Stimulated activated CD4-positive, alpha-beta T cell treated with anti-CD3 and anti-CD28 coated beads, Interleukin-12 subunit alpha, Interleukin-12 subunit beta, amount 100 ng/mL, for 24 hours (primary cell): ENCODE measurements around the gene ANO10.

Source experiments
- DNase-seq, 2 experiments: peaks; one replicate each; pipeline ENCODE4 v3.0.0-alpha.2; 2020; ENCODE audit warnings: low read depth in 2 of 2

The ANO10 gene

DNA sequence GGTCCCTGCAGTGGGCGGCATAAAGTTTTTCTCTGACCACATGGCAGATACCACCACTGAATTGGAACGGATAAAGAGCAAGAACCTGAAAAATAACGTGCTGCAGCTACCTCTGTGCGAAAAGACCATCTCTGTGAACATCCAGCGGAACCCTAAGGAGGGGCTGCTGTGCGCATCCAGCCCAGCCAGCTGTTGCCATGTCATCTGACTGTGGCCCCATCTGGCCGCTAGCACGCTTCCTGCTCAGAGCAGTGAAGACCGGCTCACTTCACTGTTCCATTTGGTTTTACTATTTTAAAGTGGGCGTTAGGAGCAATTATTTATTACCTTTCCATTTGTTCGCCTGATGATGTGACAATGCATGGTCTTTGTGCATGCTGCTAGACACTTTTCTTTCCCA, 273.5 kb downstream of the ANO10 start:
- DNase-seq, result no peak

DNA sequence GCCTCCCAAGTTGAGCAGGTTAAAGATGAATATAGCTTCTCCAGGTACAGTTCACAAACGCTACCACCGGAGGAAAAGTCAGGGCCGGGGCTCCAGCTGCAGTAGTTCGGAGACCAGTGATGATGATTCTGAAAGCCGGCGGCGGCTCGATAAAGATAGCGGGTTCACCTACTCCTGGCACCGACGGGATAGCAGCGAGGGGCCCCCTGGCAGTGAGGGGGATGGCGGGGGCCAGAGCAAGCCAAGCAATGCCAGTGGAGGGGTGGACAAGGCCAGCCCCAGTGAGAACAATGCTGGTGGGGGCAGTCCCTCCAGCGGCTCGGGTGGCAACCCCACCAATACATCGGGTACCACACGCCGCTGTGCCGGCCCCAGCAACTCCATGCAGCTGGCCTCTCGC, 274.0 kb downstream of the ANO10 start:
- DNase-seq, result no peak

- no peak for DNase-seq
Observed at GRCh38 chr3:43346978-43347749, 274.6 kb downstream of the ANO10 start.

GRCh38 chr3:43345877-43346276, 275.9 kb downstream of the ANO10 start:
- DNase-seq, result no peak

DNA sequence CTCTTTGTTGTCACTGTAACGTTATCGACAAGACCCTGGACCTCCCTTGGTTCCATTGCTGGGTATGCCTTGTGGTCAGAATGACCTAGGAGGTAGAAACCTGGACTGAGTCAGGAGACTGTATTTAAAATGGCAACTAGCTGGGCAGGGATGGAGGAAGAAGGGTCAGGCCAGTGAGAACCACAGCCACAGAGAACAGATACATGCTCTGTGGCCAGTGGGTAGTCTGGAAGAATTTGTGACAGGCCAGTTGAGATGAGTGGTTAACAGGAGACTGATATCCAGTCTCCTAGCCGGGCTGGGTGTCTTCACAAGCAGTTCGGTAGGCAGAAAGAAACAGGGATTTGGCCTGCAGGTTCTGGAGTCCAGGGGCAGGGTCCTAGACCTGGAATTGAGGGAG, 276.6 kb downstream of the ANO10 start:
- DNase-seq, result no peak

DNA sequence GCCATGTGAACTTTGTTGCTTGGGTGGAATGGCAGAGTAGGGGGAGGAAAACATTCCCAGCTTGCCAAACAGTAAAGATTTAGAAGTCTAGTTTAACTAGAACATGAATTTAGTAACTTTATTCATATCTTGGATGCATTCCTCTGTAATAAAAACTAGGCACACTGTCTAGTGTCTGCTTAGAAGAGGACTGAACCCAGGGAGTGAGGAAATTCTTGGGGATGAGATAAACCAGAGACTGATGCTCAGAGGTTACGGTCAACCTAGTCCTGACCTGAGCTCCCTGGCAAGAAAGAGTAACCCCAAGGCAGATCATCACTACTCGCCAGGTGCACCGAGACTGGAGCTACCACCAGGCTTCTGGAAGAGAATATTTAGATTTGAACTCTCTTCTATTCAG, 277.3 kb downstream of the ANO10 start:
- DNase-seq, result no peak

- DNase-seq, result no peak
Observed at GRCh38 chr3:43343815-43344214, 278.0 kb downstream of the ANO10 start.

DNA sequence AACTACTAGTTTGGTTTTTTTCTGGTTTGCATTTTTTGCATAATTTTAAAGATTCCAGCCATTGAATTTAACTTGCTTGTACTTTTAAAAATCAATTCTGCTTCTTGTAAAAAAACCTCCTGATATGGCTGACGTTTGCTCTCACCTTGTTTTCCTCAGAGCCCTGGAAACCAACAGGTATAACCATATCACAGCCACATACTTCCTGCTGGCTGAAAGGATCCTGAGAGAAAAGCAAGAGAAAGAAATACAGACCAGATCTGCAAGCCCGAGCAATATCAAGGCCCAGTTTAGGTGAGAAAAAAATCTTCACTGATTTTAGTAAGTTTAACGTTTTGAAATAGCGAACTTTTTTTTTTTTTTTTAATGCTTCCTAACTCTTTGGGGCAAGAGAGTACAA, 278.6 kb downstream of the ANO10 start:
- no peak for DNase-seq

- DNase-seq, result no peak
Observed at GRCh38 chr3:43341788-43342187, 280.0 kb downstream of the ANO10 start.

DNA sequence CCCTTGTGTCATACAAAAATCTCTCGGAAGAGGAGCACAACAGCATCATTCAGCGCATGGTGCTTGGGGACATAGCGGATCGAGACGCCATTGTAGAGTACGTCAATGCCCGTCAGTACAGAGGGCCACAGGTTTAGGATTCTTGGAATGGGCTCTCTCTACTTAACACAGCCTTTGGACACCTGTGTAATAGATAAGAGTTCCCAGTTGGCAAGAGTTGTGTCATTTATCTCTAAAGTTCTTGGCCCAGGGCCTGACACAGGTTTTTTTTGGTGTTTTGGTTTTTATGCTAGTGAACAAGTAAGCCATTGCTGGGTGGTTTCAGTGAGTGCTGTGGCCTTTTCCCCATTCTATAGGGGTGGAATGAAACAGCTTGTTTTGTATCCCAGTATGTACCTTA, 281.4 kb downstream of the ANO10 start:
- DNase-seq, result no peak

- no peak for DNase-seq
Observed at GRCh38 chr3:43338295-43338694, 283.5 kb downstream of the ANO10 start.

GRCh38 chr3:43335799-43336198, 286.0 kb downstream of the ANO10 start:
- DNase-seq, result no peak

GRCh38 chr3:43334976-43335375, 286.8 kb downstream of the ANO10 start:
- DNase-seq, result no peak

GRCh38 chr3:43331381-43331780, 290.4 kb downstream of the ANO10 start:
- DNase-seq, result no peak

DNA sequence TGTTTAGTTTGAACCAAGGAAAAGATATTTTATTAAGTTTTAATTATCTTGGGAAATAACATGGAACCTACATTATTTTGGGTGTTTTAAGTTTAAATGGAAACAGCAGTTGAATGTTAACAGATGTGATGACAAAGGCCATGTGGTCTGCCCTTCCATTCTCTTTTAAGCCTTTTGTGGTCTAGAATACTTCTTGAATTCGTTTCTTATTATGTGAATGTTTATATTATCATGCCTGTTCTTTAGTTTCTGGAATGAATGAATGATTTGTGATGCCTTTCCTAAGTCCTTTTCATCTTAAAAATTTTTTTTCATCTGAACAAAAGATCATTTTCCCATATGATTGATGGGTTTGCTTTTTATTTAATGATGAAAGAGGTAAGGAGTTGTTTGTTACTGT, 290.8 kb downstream of the ANO10 start:
- DNase-seq, result no peak

- no peak for DNase-seq
Observed at GRCh38 chr3:43328653-43329052, 293.2 kb downstream of the ANO10 start.

DNA sequence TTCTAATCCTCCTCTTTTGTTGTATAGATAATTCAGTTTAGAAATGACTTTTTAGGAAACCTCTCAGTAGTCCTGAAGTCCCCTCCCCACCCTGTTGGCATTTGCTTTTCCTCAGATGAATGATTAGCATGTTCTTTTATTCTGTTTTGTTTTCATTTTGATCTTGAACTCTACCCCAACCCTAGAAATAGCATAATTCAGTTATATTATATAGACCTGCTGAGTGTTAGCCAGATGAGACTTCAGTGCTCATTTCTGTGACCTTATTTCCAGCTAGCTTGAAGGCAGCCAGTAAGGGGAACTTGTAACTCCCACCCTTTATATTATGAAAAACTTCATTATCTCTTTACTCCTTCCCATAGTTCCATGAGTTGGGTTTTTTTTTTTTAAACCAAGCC, 294.2 kb downstream of the ANO10 start:
- DNase-seq, result no peak

DNA sequence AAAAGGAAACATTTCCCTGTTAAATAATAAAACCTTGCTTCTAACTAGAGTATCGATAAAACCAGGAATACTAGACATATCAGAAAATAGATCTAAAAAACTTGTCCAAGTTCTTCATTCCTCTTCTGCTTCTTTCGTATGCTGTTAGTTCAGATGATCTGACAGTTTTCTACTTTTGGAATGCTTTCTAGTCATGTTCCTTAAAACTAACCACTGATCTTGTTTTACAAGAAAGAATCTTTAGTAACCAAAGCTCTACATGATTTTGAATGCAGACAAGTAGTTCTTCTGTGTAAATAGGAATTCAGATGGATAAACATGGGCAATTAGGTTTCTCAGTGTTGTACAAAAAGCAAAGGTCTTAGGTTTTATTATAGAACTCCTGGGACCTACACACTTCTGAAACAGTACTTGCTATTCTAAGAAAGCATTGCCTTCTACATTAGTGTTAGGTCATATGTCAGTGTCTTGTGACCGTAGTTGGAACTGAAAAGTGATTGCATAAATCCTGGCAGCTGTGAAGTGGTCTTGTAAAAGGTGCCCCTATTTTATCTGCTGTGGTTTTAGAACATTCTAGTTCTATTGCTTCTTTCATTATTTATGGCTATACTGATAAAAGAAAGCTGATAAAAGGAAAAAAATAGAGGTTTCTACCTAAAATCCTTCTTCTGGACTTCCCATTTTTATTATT, 294.8 kb downstream of the ANO10 start:
- no peak for DNase-seq

GRCh38 chr3:43323541-43323940, 298.3 kb downstream of the ANO10 start:
- no peak for DNase-seq

GRCh38 chr3:43320288-43320687, 301.5 kb downstream of the ANO10 start:
- DNase-seq, result no peak

DNA sequence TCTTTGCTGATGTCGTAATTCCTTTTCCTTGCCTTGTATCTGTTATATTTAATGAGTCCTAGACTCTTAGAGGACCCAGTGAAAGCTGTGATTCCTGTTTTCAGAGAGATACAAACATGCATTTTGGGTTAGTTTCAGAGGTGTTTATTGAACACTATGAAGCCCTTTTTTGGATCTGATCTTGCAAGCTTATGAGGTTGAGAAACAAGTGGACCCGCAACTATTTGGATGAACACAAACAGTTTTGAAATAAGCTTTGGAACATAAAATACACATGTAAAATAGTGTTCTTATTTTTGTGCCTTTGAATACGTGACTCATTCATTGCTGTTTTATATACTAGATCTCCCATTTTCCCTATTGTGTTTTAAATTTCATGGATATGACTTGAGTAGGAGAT, 302.0 kb downstream of the ANO10 start:
- no peak for DNase-seq

GRCh38 chr3:43319376-43319775, 302.4 kb downstream of the ANO10 start:
- DNase-seq, result no peak

DNA sequence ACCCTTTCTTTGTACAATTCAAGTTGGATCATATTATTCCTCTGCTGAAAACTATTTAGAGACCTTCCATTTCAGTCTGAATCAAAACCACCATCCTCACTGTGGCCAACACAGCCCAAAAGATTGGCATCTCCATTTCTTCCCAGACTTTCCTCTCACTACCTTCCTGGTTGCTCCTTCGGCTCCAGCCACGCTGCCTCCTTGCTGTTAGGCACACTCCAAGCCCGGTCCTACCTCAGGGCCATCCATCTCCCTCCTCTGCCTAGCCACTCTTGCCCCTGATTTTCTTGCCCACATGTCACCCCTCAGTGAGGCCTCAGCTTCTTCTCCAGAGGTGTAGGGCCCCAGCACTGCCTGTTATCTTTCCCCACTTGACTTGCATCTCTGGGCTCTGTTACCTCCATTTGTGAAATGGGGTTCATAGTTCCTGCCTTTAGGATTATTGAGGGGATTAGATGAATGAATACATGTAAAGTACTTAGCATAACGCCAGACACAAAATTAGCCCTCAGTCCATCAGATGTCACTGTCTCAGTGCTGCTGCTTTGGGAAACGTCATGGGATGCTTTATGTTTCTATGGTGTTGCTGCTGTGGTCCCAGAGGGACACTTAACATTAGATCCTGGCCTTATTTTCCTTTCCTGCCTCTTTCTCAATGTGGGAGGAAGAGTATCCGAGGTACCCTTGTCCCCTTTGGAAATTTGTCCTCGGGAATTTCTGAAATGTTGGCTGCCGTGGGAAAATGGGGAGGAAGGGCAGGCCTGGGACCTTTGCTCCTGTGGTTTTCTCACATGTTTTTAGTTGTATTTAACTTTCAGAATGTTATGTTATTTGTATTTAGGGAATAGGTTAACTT, 304.1 kb downstream of the ANO10 start:
- no peak for DNase-seq
